ENCODE data around the gene NOTO.

GRCh38 chr2:73252238-73253027 is 50.1 kb downstream of the NOTO start:
- TF ChIP-seq, protein P1, sequence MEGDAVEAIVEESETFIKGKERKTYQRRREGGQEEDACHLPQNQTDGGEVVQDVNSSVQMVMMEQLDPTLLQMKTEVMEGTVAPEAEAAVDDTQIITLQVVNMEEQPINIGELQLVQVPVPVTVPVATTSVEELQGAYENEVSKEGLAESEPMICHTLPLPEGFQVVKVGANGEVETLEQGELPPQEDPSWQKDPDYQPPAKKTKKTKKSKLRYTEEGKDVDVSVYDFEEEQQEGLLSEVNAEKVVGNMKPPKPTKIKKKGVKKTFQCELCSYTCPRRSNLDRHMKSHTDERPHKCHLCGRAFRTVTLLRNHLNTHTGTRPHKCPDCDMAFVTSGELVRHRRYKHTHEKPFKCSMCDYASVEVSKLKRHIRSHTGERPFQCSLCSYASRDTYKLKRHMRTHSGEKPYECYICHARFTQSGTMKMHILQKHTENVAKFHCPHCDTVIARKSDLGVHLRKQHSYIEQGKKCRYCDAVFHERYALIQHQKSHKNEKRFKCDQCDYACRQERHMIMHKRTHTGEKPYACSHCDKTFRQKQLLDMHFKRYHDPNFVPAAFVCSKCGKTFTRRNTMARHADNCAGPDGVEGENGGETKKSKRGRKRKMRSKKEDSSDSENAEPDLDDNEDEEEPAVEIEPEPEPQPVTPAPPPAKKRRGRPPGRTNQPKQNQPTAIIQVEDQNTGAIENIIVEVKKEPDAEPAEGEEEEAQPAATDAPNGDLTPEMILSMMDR (IDR thresholded peaks at IDR 0.05) = no peak
- TF ChIP-seq EZH2 (IDR thresholded peaks at IDR 0.05; ENCODE audit: borderline replicate concordance, insufficient read depth, low read depth, low read length, poor library complexity, severe bottlenecking) = no peak

Measured in B cell (primary cell).